HG03432 (cell line): Measurements from ENCODE around the gene RFX7.
"Not testable (repeated sequence)": the region's sequence is repeated elsewhere in the genome, so short reads cannot be mapped to it uniquely, and the experiment has no call there.

Experiments used
- ATAC-seq: cut with Tn5 transposase; IDR thresholded peaks from one replicate; pipeline ENCODE4 v1.9.1; 2021; ENCODE audit warnings: mild to moderate bottlenecking, moderate library complexity; ENCODE audit not compliant: unreplicated experiment

Gene RFX7

DNA sequence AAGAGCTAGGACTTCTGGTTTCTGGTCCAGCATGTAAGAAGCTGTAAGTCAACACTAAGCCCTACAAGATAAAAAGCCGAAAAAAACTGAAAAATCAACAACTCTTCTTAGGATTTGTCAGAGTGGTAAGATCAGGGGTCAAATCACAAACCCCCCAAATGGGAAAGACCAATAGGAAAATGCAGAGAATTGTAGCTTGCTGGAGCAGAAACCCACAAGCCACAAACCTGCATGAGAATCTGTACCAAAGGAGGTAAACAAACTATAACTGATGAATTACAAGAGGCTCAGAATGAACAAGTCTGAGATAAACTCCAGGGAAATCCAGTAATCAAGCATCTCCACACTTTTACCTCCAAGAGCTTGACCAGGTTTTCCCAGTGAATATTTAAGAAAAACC is 36.0 kb downstream of the RFX7 start:
- ATAC-seq: no peak

DNA sequence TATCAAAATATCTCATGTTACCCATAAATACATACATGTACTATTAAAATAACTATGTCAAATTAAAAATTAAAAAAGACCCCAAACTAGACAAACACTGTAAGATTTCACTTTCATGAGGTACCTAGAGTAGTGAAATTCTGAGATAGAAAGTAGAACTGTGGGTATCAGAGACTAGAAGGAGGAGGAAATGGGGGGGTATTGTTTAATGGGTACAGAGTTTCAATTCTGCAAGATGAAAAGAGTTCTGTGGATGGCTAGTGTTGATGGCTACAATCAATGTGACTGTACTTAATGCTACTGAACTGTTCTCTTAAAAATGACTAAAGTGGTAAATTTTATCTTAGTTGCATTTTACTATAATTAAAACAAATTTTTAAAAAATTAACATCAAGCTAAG is 36.6 kb downstream of the RFX7 start:
- ATAC-seq: peak; percentile 87

DNA sequence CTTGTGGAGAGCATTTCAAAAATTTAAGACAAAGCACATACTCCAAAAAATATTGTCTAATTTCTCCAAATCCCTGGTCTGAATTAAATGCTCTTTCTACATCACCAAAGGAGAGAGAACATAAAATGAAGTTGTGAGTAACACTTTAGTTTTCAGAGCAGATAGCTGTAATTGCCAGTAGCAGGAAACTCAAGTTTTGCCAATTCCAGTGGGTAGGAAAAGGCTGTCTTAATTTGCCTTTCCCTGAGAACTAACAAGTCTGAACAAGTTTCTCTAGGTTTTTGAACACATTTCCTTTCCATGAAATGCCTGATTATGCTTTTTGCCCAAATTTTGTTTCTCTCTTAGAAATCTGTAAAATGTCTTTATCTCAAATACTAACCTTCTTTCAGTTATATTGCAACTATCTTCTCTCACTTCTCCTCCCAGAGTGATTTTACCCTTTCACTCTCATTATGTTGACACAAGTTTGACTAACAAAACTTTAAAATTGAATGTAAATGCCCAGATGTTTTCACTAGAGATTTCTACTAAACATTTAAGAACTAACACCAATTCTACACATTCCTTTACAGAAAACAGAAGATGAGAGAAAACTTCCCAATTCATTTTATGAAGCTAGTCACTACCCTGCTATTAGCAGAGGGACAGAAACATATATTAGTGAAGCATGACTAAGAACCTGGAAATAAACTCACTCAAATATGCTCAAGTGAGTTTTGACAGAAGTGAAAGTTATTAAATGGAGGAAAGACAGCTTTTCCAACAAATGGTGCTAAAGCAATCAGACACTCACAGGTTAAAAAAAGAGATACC is 38.4 kb downstream of the RFX7 start:
- ATAC-seq: no peak

DNA sequence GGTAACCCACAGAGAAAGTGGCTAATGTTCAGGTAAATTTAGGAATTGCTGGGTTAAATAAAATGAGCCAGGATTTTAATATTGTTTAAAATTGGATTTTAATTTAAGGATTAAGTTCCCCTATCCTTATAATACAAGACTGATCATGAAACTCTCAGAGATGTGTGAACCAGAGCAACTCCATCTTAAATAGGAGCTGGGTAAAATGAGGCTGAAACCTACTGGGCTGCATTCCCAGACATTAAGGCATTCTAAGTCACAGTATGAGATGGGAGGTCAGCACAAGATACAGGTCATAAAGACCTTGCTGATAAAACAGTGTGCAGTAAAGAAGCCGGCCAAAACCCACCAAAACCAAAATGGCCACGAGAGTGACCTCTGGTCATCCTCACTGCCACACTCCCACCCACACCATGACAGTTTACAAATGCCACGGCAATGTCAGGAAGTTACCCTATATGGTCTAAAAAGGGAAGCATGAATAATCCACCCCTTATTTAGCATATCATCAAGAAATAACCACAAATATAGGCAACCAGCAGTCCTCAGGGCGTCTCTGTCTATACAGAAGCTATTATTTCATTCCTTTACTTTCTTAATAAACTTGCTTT is 40.3 kb downstream of the RFX7 start:
- not testable (repeated sequence) for ATAC-seq

DNA sequence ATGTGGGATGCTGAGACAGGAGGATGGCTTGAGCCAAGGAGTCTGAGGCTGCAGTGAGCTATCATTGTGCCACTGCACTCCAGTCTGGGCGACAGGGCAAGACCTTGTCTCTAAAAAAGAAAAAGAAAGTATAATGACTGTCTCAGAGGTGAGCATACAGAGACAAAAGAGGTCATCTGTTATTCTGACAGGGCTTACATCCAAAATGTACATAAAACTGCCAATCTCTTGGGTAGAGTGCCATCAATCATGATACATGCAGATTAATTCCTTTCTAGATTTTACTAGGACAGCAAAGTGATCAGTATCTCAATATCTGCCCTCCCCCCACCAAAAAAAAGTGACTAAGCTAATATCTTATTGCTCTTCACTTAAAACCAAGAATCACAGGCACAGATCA is 41.0 kb downstream of the RFX7 start:
- ATAC-seq: no peak

DNA sequence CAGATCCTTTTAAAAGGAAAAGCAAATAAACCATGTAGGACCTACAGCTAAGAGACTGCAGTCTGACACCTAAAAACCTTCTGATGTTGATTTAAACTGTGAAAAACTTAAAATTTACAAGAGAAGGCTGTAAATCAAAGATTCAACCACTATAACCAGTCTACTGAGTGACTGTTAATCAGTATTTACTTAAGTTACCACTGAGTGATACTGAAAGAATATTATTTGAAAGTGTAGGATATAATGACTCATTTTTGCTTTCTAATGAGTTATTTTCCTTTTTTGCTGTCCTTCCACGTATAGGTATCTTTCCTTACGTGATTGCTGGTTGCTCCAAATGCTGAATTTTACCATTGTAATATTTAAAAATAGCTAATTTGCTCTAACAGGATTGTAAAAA is 44.6 kb downstream of the RFX7 start:
- ATAC-seq: peak; percentile 63

DNA sequence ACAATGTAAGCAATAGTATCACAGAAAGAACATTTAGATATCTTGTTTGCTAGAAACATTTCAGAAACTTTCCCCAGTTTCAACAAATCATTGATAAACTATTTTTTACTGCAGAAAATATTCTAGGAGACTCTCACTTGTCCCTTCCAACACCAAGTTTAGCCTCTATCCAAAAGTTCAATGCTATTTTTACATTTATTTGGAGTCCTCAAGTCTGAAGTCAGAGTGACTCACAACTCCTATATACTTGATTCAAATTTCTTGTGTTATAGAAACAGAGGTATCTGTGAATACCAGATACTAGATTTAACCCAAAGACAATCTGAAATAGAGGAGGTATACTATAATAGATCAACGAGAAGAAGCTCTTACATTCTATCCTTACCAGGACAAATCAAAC is 49.6 kb downstream of the RFX7 start:
- no peak for ATAC-seq

DNA sequence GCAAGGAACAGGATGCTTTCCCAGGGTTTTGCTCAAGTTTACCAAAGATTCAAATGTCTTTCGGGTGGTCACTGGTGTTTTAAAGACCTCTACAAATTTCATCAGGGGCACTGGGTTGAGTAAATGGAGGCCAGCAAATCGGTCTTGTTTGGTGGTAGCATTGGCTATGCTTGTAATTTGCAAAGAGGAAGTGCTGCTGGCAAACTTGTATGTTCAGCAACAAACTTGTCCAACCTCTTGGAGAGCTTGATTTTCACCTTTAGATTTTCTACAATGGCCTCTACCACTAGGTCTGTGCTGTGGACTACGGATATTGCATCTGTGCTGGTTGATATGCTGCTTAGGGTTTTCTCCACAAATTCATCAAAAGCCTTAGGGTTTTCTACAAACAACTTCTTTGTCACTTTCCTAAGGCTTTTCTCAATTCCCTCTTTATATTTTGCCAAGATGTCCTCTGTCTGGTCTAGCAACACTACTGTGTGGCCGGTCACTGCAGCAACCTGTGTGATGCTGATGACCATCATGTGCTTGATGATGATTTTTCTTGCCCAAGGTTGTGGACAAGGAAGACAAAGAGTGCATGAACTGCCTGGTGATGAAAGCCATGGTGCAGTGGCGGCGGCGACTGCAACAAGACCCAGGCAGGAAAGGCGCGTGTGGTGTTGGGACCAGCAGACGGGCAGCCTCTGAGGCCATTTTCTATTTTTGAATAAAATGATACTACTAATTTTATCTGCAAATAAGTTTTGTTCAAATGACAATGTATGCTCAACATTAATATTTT is 50.8 kb downstream of the RFX7 start:
- no peak for ATAC-seq

DNA sequence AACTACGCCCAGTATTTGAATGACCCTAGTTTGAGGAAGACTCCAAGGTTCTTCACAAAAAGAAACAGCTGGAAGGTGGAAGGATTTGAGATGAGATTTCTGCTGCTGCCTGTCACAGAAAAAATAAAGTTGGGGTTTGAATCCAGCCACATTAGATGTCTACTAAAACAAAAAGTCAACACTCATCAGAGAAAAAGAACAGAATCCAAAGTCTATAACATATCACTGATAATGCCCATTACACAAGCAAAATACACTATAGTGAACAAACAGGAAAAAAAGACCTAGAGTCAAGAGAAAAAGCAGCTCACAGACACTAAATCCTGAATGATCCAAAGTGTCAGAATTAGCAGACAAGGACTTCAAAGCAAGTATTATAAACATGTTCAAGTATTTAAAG is 56.0 kb downstream of the RFX7 start:
- ATAC-seq: no peak

DNA sequence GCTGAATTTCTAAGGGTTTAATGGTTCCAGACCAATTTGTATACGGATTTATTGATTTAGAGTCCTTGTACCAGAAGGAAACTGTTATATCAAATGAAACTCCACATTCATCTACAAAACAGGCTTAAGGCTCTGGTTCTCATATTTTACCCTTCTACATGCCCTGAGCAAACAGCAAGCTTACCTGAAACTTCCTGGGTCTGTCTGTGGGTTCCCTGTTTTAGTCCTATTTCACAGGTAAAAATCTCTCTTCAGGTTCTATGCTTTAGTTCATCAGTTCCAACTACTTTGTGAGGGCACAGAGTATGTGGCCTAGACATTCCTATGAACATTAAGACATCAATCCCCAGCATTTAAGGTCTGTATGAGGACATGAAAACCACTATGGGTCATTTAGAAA is 57.7 kb downstream of the RFX7 start:
- ATAC-seq: no peak

DNA sequence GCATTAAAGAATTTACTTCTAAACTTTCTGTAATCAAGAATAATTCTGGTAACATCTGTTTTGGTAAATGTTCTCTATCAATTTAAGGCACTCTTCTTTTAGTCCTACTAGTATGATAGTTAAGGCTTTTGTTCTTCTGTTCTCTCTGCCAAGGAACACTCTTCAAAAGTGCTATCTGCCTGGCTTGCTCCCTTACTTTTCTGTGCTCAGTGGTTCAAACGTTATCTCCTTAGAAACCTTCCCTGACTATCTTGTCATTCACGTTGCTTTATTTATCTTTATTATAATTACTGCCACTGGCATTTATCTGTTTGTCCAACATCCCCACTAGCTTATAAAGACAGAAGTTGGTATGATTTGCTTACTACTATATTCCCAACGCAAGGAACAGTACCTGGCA is 59.2 kb downstream of the RFX7 start:
- ATAC-seq: no peak

DNA sequence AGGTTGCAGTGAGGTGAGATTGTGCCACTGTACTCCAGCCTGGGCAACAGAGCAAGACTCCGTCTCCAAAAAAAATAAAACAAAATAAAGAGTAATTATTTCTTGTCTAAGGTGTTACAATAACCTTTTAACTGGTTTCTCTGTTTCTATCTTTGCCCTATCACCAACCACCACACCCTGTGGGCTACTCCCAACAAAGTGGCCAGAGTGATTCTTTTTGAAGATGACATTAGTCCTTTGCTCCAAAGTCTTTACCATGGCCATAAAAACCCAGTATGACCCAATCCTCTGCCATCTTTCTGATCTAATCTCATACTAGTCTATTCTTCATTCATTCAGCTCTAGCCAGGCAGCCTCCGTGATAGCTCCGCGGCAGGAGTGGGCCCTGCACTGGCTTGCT is 62.8 kb downstream of the RFX7 start:
- ATAC-seq: no peak

DNA sequence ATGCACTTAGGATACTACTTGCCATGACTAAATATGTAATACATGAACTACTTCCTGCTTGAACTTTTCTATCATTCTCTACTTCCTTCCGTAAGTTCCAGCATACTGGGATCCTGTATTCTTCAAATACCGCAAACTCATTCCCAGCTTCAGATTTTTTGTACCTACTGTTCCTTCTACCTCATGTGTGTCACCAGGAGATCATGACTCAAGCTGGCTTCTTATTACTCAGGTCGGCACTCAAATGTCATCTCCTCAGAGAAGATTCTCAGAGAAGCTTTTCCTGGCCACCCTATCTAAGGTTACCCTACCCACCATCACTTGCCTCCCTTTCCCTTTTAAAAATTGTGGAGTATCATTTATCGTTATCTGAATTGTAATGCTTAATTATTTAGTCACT is 66.7 kb downstream of the RFX7 start:
- ATAC-seq: no peak

DNA sequence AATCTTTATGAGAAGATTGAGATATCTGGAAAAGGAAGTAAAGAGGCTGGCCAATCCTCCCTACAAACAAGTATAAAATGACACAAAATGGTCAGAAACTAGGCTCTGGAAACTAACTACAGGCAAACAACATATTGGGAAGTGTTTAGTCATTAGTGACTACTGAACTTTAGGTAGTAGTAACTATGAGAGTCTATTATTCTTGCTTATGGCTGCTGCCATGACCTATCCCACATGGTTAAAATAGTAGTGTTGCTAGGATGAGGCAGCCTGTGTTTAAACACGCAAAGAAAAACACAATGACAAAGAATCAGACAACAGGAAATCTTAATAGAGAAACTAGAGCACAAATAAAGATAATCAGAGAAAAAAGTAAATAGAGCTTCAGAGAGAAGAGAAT is 67.9 kb downstream of the RFX7 start:
- no peak for ATAC-seq

DNA sequence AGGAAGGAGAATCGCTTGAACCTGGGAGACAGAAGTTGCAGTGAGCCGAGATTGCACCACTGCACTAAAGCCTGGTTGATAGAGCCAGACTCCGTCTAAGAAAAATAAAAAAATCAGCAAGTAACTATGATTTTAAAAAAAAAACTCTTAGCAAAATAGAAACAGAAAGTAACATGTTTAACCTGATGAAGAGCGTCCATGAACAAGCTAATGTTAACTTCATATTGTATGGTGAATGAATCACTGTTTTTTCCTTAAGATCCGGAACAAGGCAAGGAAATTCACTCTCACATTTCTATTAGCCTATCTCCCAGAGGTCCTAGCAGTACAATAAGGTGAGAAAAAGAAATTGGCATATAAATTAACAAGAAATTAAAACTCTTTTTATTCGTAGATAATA is 69.0 kb downstream of the RFX7 start:
- ATAC-seq: no peak

DNA sequence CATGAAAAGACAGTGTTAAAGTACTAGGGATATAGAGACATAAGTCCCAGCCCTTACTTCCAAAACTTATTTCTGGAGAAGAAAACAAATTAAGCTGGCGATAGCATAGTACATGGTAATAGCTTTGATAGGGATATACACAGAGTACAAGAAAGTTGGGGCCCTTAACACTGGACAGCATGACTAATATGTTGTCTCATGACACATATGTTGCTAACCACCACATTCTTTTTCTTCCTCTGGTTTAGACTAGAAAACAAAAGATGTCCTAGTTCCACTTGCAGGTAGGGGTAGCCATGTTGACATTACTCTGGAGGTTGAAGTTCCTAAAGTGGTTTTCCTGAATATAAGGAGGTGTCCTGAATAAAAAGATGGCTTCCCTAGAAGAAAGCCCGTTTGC is 75.3 kb downstream of the RFX7 start:
- ATAC-seq: no peak

DNA sequence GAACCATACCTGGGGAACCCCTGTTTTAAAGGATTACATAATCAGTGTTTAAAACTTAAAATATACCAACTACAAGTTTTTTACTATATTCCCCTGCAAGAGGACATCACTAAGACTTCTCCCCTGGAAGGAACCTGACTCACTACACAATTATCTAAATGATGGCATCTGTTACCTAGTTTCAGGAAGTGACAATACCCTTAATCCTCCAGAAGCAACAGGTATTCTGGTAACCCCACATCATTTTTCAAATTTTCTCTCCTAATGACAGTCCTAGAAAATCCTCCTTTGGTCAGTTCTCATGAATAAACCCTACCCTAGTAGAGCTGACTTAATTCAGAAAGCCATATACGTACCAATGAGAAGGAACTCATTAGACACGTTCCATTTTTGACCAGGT is 78.4 kb downstream of the RFX7 start:
- no peak for ATAC-seq

DNA sequence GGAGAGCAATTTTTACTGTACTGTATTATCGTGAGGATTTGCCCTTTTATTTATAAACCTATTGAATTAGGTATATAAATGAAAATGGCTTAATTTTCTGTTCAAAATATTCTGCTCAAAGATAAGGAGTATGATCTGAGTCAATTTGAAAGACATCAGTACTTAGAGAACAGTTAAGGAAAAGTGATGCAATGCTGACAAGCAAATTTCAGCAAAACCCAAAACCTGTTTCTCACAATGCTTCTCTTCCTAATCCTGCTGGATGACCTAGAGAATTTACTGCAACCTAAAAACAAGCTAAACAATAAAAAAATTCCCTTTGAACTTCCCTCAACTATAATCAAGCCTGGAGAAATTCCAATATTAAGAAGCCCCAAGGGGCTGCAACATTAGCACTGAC is 82.7 kb downstream of the RFX7 start:
- ATAC-seq: no peak

DNA sequence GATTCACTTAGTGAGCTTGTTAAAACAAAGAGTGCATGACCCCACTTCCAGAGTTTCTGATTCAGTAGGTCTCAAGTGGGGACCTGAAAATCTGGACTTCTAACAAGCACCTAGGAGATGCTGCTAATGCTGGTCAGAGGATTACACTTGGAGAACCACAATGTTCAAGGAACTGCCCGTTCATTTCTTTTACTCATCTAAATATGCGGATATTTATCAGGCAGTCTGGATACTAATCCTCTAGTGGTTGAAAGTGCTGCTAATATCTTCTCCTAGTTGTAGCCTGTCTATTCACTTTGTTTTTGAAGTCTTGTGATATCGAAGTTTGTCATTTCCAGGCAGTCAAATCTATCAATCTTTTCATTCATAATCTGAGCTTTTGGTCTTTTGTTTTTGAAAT is 86.8 kb downstream of the RFX7 start:
- no peak for ATAC-seq

DNA sequence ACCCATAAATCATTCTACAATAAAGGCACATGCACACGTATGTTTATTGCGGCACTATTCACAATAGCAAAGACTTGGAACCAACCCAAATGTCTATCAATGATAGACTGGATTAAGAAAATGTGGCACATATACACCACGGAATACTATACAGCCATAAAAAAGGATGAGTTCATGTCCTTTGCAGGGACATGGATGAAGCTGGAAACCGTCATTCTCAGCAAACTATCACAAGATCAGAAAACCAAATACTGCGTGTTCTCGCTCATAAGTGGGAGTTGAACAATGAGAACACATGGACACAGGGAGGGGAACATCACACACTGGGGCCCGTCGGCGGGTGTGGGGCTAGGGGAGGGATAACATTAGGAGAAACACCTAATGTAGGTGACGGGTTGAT is 88.4 kb downstream of the RFX7 start:
- not testable (repeated sequence) for ATAC-seq

DNA sequence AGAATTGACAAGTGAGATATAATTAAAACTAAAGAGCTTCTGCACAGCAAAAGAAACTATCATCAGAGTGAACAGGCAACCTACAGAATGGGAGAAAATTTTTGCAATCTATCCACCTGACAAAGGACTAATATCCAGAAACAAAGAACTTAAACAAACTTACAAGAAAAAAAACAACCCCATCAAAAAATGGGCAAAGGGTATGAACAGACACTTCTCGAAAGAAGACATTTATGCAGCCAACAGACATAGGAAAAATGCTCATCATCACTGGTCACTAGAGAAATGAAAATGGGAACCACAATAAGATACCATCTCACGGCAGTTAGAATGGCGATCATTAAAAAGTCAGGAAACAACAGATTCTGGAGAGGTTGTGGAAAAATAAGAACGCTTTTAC is 88.9 kb downstream of the RFX7 start:
- not testable (repeated sequence) for ATAC-seq

DNA sequence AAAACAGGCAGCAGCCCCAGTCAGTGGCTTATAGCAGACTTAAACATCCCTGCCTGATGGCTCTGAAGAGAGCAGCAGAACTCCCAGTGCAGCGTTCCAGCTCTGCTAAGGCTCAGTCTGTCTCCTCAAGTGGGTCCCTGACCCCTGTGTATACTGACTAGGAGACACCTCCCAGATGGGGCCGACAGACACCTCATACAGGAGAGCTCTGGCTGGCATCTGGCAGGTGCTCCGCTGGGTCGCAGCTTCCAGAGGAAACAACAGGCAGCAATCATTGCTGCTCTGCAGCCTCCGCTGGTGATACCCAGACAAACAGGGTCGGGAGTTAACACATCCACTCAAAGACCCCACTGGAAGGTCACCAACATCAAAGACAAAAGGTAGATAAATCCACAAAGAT is 93.5 kb downstream of the RFX7 start:
- no peak for ATAC-seq
